Ectodermal cell (in vitro differentiated cells): ENCODE data around the gene RTL5.

Experiments used
- H3K27ac ChIP-seq: 2 replicates; pipeline ENCODE4 v1.7.0; 2013; ENCODE audit warnings: mild to moderate bottlenecking, low read depth, low read length; ENCODE audit not compliant: insufficient read depth, poor library complexity, severe bottlenecking
- H3K27me3 ChIP-seq: 2 replicates; pipeline ENCODE4 v1.7.0; 2013; ENCODE audit warnings: mild to moderate bottlenecking, low read length; ENCODE audit not compliant: insufficient read depth, control insufficient read depth, poor library complexity, severe bottlenecking
- H3K36me3 ChIP-seq: one replicate; pipeline ENCODE4 v1.7.0; 2013; ENCODE audit warnings: low read length; ENCODE audit not compliant: control insufficient read depth, insufficient read depth
- H3K4me1 ChIP-seq: one replicate; pipeline ENCODE4 v1.7.0; 2013; ENCODE audit warnings: low read length; ENCODE audit not compliant: control insufficient read depth, insufficient read depth
- H3K4me3 ChIP-seq: 2 replicates; pipeline ENCODE4 v1.7.0; 2013; ENCODE audit warnings: low read depth, low read length, control low read depth; ENCODE audit not compliant: insufficient read depth
- H3K9me3 ChIP-seq: 2 replicates; pipeline ENCODE4 v1.7.0; 2013; ENCODE audit warnings: mild to moderate bottlenecking, low read length, moderate library complexity; ENCODE audit not compliant: control insufficient read depth
- WGBS, 2 experiments: methylation state at CpG; one replicate each; pipeline ENCODE4 v1.1.7; 2013; ENCODE audit warnings: missing lambda C conversion rate in 2 of 2; 5-methylcytosine and 5-hydroxymethylcytosine counted together

RTL5 gene

DNA sequence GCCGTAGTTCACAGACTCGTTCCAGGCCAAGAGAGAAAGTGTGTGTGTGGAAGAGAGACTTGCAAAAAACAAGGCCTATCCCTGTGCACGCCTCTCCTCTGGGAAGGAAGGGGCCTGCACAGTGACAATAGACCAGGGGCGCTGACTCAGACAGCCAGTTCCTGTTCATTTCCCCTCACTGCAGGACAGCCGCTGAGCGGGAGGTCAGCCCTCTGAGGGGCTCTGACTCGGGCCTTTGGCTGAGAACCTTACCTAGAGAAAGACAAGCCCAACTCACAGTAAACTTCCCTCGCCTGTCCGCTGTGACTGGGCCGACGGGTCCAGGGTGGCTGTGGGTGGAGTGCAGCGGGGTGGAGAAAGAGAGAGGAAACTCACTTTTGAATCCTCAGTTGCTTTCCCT, 52.1 kb downstream of the RTL5 start:
- WGBS, 2 experiments: 81 to 82% methylated on average over 12 of the region's 12 CpGs
- H3K4me3 ChIP-seq: no peak overlapping the region
- H3K9me3 ChIP-seq: no peaks in the 10 kb centered on the region
- H3K27ac ChIP-seq: no peak overlapping the region
- H3K4me1 ChIP-seq: no peaks in the 10 kb centered on the region
- no peaks in the 10 kb centered on the region for H3K27me3 ChIP-seq
- no peaks in the 10 kb centered on the region for H3K36me3 ChIP-seq

DNA sequence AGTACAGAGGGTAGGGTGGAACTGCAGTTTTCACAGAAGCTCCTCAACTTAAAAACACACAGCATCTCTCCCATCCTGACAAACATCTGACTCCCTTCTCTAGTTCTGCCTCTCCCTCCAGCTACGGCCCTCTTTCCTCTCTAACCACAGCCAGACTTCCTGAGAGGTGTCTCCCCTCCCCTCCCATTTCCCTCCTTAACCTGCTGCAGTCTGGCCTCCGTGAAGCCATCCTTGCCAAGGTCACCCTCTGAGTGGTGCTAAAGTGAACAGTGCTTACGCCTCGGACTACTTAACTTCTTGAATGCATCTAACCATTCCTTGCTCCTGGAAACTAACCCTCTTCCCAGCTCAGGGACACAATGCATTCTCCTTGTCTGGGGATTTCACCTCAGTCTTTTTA, 53.3 kb downstream of the RTL5 start:
- Histone ChIP-seq H3K4me1 (no peaks in the 10 kb centered on the region), H3K9me3 (no peaks in the 10 kb centered on the region)
- WGBS, 2 experiments: 91 to 96% methylated on average over 4 of the region's 4 CpGs

More for the DNA sequence above, 53.3 kb downstream of the RTL5 start:
- no peaks in the 10 kb centered on the region for H3K36me3 ChIP-seq
- H3K4me3 ChIP-seq: no peak overlapping the region
- H3K27ac ChIP-seq: no peak overlapping the region
- no peaks in the 10 kb centered on the region for H3K27me3 ChIP-seq
